ENCODE results near the gene OR1I1.

The OR1I1 gene

GRCh38 chr19:15126131-15126910 lies 44.3 kb downstream of the OR1I1 start:
- no peak for DNase-seq (ENCODE audit: low spot score)
- in situ Hi-C loops (cut with MboI; ENCODE audit: low sequenced_read_pairs, unreplicated experiment): no loop called here
- TF ChIP-seq, protein P1, sequence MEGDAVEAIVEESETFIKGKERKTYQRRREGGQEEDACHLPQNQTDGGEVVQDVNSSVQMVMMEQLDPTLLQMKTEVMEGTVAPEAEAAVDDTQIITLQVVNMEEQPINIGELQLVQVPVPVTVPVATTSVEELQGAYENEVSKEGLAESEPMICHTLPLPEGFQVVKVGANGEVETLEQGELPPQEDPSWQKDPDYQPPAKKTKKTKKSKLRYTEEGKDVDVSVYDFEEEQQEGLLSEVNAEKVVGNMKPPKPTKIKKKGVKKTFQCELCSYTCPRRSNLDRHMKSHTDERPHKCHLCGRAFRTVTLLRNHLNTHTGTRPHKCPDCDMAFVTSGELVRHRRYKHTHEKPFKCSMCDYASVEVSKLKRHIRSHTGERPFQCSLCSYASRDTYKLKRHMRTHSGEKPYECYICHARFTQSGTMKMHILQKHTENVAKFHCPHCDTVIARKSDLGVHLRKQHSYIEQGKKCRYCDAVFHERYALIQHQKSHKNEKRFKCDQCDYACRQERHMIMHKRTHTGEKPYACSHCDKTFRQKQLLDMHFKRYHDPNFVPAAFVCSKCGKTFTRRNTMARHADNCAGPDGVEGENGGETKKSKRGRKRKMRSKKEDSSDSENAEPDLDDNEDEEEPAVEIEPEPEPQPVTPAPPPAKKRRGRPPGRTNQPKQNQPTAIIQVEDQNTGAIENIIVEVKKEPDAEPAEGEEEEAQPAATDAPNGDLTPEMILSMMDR (IDR thresholded peaks at IDR 0.05; ENCODE audit: borderline replicate concordance, control extremely low read depth, extremely low read depth, insufficient read depth, missing control alignments): no peak

DNA sequence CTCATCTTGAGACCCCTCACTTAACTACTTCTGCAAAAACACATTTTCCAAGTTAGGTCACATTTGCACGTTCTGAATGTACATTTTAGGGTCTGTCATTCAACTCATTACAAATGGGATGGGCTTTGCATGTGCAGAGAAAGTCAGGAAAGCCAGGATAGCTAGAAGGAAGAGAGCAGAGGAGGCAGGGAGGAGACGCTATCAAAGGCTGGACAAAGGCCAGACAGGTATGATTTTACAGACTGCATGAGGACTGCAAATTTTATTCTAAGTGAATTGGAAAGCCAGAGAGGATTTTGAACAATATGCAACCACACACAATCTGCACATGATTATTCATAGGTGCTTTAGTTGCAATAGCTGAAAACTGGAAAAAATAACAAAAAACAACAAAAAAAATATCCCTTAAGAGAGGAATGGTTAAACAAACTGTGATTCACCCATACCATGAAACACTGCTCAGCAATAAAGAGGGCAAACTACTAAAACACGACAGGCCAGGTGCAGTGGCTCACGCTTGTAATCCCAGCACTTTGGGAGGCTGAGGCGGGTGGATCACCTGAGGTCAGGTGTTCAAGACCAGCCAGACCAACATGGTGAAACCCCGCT lies 46.3 kb downstream of the OR1I1 start:
- in situ Hi-C loops (cut with MboI; ENCODE audit: low sequenced_read_pairs, unreplicated experiment): no loop called here
- TF ChIP-seq, protein P1 (IDR thresholded peaks at IDR 0.05; ENCODE audit: borderline replicate concordance, control extremely low read depth, extremely low read depth, insufficient read depth, missing control alignments): no peak
- no peak for DNase-seq (ENCODE audit: low spot score)

GRCh38 chr19:15129856-15130585 lies 48.0 kb downstream of the OR1I1 start:
- TF ChIP-seq, protein P1 (IDR thresholded peaks at IDR 0.05; ENCODE audit: borderline replicate concordance, control extremely low read depth, extremely low read depth, insufficient read depth, missing control alignments): no peak
- no peak for DNase-seq (ENCODE audit: low spot score)
- in situ Hi-C loops (cut with MboI; ENCODE audit: low sequenced_read_pairs, unreplicated experiment): no loop called here

GRCh38 chr19:15136234-15136954 lies 54.4 kb downstream of the OR1I1 start:
- in situ Hi-C loops (cut with MboI; ENCODE audit: low sequenced_read_pairs, unreplicated experiment): no loop called here
- TF ChIP-seq, protein P1 (IDR thresholded peaks at IDR 0.05; ENCODE audit: borderline replicate concordance, control extremely low read depth, extremely low read depth, insufficient read depth, missing control alignments): no peak
- DNase-seq (ENCODE audit: low spot score): no peak

DNA sequence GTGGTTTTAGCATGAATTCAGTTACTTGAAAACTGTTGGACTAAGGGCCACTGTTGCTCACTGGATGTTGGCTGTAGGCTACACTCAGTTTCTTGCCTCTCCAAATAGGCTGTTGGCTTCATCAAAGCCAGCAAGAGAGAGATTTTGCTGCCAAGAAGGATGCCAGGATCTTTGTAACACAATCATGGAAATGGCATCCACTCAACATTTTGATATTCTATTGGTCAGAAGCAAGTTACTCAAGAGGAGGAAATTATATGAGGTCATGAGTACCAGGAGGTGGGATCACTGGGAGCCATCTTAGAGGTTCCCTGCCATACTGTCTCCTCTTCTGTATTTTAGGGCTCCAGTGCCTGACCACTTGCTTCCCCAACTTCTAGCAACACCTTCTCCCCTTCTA lies 55.8 kb downstream of the OR1I1 start:
- in situ Hi-C loops (cut with MboI; ENCODE audit: low sequenced_read_pairs, unreplicated experiment): no loop called here
- DNase-seq (ENCODE audit: low spot score): no peak

More for the DNA sequence above, 55.8 kb downstream of the OR1I1 start:
- TF ChIP-seq, protein P1 (IDR thresholded peaks at IDR 0.05; ENCODE audit: borderline replicate concordance, control extremely low read depth, extremely low read depth, insufficient read depth, missing control alignments): no peak
